Measurements from ENCODE around the gene IL1RL2.

Gene IL1RL2

DNA sequence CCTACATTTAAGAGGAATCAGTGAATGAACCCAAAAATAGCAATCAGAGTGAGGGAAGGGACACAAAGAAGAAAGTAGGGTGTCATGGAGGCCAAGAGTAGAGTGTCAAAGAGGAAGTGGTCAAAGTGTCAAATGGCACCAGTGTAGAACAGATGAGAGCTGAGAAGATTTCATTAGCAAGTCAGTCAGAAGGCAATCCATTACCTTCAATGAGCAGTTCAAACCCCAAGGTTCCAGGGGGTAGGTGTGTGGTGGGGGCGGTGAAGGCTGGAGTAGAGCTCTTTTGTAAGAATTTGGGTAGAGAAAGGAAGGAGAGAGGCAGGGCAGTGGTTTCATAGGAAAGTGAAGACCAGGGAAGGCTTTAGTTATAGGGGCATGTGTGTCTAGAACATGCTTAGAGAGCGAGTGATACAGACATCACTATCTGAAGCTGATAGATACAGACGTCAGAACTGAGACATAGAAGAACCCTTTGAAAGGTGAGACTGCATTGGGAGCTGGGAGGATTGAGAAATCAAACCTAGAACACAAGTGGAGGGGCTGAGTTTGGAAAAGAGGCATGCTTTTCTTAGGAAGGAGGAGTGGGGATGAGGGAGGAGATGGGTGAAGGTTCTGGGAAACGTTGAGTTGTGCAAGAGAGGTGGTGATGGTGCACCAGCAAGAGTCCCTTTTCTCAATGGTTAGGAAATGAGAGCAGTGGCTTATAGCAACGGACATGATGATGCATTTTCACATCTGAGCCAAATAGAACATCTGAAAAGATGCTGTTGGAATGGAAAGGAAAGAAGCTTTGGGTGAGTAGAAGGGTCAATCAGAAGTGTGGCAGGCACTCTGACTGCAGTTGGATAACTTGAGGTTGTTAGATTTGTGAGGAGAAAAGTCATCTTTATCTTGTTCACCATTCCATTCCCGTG, 75.7 kb downstream of the IL1RL2 start:
- in situ Hi-C loops (cut with MboI; ENCODE audit: low sequenced_read_pairs) = no loop called here

DNA sequence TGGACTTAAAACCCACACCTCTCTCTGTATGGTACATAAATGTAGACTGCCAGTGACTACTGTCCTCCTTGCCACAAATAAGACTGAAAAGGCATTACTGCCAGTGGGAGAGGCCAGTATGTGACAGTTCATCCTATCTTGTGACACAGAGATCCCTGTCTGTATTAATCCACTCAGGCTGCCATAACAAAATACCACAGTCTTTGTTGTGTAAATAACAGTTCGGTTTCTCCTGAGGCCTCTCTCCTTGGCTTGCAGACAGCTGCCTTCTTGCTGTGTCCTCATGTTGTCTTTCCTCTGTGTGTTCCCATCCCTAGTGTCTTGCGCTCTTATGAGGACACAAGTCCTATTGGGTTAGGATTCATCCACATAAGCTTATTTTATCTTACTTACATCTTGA, 78.1 kb downstream of the IL1RL2 start:
- in situ Hi-C loops (cut with MboI; ENCODE audit: low sequenced_read_pairs) = no loop called here

DNA sequence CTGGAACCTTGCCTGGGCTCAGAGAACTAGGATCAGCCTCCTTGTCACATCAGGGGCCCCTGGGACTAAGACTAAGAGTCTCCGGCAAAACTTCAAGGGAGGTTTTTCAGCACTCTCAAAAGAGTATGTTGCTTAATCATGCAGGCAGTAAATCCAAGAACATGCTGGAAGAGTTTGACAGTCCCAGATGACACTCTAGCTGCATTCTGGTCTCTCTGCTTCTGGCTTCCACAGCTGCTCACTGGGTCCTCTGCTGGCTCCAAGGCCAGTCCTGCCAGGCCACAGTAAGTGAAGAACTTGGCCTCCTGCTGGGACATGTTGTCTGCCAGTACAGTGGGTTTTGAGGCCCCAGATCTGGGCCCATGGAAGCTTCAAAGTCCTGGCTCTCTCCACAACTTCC, 79.4 kb downstream of the IL1RL2 start:
- in situ Hi-C loops (cut with MboI; ENCODE audit: low sequenced_read_pairs) = no loop called here

DNA sequence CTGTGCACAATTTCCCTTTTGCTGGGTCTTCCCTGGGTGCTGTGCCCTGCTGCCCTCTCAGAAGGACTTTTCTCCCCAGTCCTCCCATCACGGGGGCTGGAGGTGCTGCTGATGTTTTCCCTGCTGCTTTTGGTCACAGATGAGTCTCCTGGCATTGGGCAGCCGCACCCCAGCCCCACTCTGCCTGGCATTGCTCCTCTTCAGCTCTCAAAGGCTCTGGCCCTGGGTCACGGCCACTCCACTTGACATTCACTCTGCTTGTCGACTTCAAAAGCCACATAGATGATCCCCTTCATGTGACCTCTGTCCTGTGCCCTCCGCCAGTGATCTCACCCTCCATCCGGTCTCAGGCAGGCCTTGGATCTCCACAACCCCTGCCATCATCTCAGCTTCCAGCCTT, 81.0 kb downstream of the IL1RL2 start:
- in situ Hi-C loops (cut with MboI; ENCODE audit: low sequenced_read_pairs) = no loop called here

DNA sequence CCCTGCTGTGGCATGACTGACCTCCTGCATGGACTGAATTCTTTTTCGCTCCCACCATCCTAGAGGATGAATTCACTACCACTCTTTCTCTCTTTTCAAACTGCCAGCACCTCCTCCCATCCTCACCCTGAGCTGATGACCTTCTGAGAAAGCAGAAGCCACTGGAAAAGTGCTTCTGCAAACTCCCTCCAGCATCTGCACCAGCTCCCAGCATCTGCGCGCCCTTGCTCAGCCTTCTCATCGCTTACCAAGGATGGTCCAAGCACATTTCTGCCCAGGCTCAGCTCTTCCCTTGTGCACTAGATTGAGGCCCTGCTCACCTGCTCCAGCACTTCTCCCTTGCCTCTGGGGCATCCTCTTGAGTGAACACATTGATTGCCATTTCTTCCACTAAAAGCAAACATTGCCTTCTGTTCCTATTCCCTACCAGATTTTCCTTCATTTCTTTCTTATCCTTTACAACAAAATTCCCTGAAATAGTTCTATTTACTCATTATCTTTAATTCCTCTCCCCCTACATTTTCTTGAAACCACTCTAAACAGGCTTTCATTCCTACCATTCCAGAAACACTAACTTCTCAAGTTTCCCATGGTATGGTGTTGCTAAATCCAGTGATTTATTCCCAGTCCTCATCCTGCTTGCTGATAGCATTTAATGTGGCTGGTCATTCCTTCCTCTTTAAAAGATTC, 81.8 kb downstream of the IL1RL2 start:
- in situ Hi-C loops (cut with MboI; ENCODE audit: low sequenced_read_pairs) = no loop called here

DNA sequence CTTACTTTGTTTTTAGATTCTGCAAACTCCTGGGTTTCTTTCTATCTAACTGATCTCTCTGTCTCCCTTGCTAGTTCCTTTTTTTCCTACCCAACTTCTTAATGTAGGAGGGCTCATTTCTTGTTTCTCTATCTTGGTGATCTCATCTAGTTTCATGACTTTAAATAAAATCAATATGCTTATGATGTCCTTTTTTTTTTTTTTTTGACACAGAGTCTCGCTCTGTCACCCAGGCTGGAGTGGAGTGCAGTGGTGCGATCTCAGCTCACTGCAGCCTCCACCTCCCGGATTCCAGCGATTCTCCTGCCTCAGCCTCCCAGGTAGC, 82.3 kb downstream of the IL1RL2 start:
- in situ Hi-C loops (cut with MboI; ENCODE audit: low sequenced_read_pairs) = no loop called here

DNA sequence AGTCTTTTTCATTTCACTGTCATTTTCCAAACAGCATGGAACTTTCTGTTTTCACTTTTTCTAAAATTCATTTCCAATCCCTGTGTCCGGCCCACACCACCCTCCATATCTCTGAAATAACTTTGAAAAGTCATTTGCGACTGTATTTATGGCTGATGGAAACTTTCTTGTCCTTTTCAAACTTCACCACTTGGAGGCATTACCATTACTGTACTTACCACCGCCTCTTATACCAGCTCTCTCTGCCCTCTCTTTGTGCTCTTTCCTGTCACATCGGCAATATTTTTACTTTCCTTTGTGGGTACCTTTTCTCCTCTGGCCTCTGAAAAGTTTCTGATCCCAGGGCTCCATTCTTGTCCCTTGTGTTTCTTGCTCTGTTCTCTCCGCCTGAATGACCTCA, 85.0 kb downstream of the IL1RL2 start:
- in situ Hi-C loops (cut with MboI; ENCODE audit: low sequenced_read_pairs) = no loop called here

DNA sequence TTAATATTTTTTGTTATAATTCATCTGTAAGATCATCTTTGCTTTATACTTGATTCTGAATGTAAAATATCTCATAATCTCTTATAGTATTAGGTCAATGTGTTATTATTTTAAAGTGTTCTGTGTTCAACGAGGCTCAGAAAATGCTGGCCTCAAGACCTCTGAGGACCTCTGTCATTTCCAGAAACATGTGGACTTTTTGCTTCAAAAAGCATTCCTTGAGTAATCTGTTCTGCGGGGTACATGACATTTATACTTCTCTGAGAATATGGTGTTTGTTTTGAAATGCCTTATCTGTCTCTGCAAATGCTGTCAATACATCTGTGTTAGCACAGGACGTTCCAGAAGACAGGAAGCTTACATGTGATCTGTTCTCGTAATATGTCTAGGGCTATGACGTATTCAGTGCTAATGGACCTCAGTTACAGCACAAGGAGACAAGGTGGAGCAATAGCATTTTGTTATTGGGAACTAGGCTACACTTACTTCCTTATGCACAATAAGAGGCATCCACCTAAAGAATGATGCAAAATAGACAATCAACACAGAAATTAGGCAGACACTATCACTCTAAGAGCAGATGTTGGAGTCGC, 86.9 kb downstream of the IL1RL2 start:
- in situ Hi-C loops (cut with MboI; ENCODE audit: low sequenced_read_pairs) = no loop called here

DNA sequence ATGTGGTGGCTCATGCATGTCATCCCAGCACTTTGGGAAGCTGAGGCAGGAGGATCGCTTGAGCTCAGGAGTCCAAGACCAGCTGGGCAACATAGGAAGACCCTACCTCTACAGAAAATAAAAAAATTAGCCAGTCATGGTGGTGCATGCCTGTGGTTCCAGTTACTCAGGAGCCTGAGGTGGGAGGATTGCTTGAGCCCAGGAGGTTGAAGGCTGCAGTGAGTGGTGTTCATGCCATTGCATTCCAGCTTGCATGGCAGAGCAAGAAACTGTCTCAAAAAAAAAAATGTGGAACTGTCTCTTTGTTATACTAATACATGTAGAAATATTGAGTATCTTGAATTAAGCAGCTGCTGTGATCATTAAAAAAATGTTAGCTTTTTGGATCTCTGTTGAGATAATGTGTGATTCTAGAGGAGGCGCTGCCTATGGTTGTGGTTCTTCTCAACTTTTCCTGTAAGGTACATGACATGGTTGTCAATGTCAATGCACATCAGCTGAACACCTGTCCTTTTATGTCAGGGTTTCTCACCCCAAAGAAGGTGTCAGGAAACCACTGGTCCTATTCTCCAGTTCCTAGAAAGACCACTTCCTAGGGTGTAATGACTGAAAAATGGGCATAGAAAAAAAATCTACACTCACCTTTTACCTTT, 89.9 kb downstream of the IL1RL2 start:
- in situ Hi-C loops (cut with MboI; ENCODE audit: low sequenced_read_pairs) = no loop called here

DNA sequence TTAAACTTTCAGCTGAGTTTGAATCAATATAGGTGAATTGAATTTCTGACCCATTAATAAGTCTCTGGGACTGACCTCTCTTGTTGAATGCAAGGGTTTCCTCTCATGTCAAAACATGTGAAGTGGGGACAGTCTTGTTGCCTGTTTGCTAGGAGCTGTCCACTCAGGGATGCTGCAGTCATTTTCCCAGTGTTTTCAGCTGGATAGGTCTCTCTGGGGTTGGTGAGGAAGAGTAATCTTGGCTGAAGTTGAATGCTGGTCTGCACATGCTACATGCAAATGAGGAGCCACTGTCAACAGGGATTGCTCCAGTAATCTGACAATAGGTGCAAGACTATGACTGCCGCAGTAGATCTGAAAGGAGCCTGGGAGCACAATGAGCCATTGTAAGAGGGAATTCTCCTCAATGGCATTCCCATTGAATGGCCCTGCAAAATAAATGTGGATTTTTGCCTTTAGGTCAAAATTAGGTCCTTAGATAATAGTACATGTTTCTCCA, 90.4 kb downstream of the IL1RL2 start:
- in situ Hi-C loops (cut with MboI; ENCODE audit: low sequenced_read_pairs) = no loop called here

DNA sequence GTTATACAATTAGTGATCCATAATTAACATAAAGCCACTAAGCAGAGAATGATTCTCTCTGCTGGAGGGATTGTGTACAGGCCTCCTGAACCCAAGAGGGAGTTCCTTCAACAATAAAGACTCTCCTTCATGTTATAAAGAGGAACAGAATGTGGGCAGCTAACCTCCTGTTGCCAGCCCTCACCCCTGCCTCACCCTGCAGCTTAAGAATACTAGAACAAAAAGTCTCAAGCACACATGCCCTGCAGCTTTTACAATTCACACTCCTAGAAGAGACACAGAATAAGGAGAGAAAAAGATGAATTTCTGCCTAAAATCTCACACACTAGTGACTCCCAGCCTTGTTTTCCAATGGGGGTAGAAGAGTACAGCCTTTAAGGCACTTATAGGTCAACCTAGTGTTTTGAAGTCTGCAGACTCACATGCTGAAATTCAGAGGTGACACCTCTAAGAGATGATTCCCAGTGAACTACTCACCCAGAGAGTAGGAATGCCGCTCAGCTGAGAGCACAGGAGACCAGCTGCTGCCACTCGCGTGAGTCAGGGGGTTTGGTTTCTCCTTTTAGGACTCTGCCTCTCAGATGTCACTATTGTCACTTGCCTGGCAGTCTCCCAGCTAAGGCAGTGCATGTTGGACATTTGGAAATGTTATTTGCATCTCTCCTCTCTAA, 92.0 kb downstream of the IL1RL2 start:
- in situ Hi-C loops (cut with MboI; ENCODE audit: low sequenced_read_pairs) = no loop called here

DNA sequence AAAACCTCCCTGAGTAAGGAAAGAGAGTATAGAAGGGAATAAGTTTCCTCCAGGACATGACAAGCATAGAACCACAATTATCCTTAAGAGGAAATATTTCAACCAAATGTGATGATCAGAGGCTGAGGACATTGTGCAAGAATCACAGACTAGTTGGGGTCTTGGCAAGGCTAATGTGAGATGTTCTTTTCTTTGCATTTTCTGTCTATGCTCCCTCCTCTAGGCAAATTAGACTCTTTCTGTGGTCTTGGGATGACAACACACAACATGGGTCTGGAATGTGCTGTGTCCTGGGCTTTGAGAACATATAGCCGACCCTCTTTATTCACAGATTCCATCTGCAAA, 92.5 kb downstream of the IL1RL2 start:
- in situ Hi-C loops (cut with MboI; ENCODE audit: low sequenced_read_pairs) = no loop called here

DNA sequence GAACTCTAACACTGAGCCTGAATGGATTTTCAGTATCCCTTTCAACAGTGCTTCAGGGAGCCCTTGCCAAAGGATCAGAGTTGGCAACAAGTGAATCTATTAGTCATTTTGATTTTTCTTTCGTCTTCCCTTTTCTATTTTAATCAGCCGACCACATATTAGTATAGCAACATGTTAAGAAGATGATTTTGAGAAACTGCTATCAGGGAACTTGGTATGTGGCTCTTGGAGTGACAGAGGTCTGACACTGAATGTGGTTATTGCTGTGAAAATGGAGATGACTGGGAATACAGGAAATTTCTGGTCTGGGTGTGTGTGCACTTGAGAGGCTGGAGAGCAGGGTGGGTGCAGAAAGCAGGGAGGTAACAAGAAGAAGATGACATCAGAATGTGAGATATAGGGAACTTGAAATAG, 95.9 kb downstream of the IL1RL2 start:
- in situ Hi-C loops (cut with MboI; ENCODE audit: low sequenced_read_pairs) = no loop called here

DNA sequence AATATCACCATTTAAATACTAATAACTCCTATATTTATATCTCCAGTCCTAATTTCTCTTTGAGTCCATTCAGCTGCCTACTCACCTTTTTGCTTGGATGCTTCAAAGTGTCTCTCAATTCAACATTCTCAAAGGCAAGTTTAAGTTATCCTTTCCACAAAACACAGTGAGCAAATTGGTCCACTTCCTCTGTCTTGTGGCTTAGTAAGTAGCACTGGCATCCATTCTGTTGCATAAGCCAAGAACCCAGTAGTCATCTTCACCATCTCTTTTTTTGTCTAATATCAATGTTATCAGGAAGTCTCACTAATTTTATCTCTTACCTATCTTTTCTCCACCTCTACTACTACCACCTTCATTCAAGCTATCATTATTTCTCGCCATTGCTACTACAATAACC, 97.2 kb downstream of the IL1RL2 start:
- in situ Hi-C loops (cut with MboI; ENCODE audit: low sequenced_read_pairs) = no loop called here

DNA sequence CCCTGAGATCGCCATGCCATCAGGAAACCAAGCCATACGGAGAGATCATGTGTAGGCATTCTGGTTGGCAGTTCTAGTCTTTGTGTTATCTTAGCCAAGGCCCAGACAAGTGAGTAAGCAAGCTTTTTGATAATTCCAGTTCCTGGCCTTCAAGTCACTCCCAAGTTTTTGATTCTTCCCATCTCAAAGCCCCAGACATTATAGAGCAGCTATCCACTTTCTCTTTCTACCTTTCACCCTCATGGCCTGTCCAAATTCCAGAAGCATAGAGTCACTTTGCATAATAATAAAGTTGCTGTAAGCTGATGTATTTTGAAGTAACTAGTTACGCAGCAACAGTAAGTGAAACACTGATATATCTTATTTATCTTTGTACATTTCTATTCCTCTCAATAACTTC, 97.8 kb downstream of the IL1RL2 start:
- in situ Hi-C loops (cut with MboI; ENCODE audit: low sequenced_read_pairs) = no loop called here

DNA sequence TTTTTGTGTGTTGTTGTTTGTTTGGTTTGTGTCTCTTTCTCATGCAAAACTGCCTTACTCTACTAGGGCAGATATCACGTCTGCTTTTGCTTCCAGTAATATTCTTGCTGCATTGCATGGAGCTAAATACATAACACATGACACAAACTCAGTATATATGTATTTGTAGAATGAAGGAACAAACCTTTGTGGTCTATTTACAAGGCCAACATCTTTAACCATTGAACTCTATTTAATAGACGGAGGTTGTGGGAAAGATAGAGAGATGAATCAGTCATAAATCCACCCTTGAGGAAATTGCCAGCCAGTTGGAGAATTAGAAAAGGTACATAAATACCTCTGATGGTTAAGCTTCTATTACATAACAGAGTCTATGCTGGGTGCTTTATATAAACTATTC, 98.5 kb downstream of the IL1RL2 start:
- in situ Hi-C loops (cut with MboI; ENCODE audit: low sequenced_read_pairs) = no loop called here

DNA sequence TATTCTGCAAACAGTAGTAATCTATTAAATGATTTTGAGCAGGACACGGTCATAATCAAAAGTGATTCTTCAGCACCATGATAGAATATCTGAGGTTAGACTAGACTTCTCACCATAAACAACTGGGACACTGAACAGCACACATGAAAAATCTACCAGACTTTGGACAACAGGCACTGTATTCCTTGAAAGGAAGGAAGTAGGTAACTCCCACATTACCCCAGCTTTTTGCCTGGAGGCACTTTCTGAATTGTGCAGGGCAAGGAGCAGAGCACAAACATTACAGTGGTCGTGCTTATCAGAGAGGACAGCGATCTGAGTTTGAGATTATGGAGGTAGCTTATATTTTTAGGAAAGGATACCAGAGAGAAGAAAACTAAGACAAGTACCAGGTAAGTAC, 99.2 kb downstream of the IL1RL2 start:
- in situ Hi-C loops (cut with MboI; ENCODE audit: low sequenced_read_pairs) = no loop called here

DNA sequence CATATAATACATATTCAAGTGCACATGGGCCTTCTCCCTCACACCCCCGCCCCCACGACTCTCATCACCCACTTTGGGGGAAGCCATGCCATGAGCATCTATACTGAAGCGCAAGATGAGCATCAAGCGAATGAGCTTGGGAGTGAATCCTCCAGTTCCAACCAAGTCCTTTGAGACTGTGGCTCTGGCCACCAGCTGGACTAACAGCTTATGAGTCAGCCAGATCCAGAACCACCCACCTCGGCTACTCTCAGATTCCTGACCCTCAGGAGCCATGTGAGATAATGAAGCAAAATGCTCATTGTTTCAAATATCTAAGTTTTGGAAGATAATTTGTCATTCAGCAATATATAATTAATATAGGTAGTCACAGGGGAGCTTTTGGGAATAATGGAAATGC, 102.3 kb downstream of the IL1RL2 start:
- in situ Hi-C loops (cut with MboI; ENCODE audit: low sequenced_read_pairs) = no loop called here

Data from HL-60/S4 treated with retinoic acid at 250 ng/mL for 4 days and 3 days (cell line).